ENCODE measurements around the gene LYST.
"Not testable (repeated sequence)": the region's sequence is repeated elsewhere in the genome, so short reads cannot be mapped to it uniquely, and the experiment has no call there.

The LYST gene

GRCh38 chr1:235820061-235820460, 46.6 kb downstream of the LYST start:
- TF ChIP-seq JUND (IDR thresholded peaks at IDR 0.05; ENCODE audit: low read depth): no peak
- DNase-seq (ENCODE audit: low read depth in 1 of 2, low spot score in 1 of 2): no peak
- in situ Hi-C loops (cut with HindIII; ENCODE audit: low pct_unique_long_range_greater_than_20kb, low sequenced_read_pairs): no loop called here

DNA sequence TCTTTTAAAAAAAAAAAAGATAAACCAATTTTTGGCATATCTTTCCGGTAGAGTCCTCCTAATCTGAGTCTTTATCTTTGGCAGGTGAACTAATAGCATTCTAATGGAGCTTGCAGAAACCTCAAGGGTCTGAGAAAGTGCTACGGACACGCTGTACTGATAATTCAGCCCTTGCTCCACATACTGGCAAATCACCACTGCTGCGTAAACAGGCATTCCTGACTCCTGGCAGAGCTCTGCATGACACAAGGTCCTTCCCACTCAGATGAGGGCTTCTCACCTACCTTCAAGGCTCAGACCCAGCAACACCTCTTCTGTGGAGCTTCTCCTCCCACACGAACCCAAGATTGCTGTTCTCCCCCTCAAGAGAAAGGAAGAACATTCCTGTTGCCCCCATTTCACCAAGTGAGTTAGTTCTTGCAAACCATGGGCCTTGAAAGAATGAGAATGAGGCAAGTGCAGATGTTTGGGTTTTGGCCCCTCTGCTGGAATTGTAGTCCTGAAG, 48.0 kb downstream of the LYST start:
- in situ Hi-C loops (cut with HindIII; ENCODE audit: low pct_unique_long_range_greater_than_20kb, low sequenced_read_pairs): no loop called here
- no peak for TF ChIP-seq JUND (IDR thresholded peaks at IDR 0.05; ENCODE audit: low read depth)
- DNase-seq (ENCODE audit: low read depth in 1 of 2, low spot score in 1 of 2): no peak

DNA sequence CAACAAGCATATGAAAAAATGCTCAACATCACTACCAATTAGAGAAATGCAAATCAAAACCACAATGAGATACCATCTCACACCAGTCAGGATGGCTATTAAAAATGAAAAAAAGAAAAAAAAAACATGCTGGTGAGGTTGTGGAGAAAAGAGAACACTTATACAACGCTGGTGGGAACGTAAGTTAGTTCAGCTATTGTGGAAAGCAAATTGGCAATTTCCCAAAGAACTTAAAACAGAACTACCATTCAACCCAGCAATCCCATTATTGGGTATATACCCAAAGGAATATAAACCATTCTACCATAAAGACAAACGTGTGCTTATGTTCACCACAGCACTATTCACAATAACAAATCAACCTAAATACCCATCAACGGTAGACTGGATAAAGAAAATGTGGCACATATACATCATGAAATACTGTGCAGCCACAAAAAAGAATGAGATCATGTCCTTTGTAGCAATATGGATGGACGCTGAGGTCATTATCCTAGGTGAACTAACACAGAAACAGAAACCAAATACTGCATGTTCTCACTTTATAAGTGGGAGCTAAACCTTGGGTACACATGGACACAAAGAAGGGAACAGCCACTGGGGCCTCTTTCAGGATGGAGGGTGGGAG, 49.5 kb downstream of the LYST start:
- in situ Hi-C loops (cut with HindIII; ENCODE audit: low pct_unique_long_range_greater_than_20kb, low sequenced_read_pairs): no loop called here
- no peak for TF ChIP-seq JUND (IDR thresholded peaks at IDR 0.05; ENCODE audit: low read depth)
- no peak for DNase-seq (ENCODE audit: low read depth in 1 of 2, low spot score in 1 of 2)

GRCh38 chr1:235809688-235810397, 56.9 kb downstream of the LYST start:
- in situ Hi-C loops (cut with HindIII; ENCODE audit: low pct_unique_long_range_greater_than_20kb, low sequenced_read_pairs): no loop called here
- no peak for DNase-seq (ENCODE audit: low read depth in 1 of 2, low spot score in 1 of 2)
- TF ChIP-seq JUND (IDR thresholded peaks at IDR 0.05; ENCODE audit: low read depth): no peak

GRCh38 chr1:235808223-235808622, 58.5 kb downstream of the LYST start:
- no peak for DNase-seq (ENCODE audit: low read depth in 1 of 2, low spot score in 1 of 2)
- in situ Hi-C loops (cut with HindIII; ENCODE audit: low pct_unique_long_range_greater_than_20kb, low sequenced_read_pairs): no loop called here
- no peak for TF ChIP-seq JUND (IDR thresholded peaks at IDR 0.05; ENCODE audit: low read depth)

DNA sequence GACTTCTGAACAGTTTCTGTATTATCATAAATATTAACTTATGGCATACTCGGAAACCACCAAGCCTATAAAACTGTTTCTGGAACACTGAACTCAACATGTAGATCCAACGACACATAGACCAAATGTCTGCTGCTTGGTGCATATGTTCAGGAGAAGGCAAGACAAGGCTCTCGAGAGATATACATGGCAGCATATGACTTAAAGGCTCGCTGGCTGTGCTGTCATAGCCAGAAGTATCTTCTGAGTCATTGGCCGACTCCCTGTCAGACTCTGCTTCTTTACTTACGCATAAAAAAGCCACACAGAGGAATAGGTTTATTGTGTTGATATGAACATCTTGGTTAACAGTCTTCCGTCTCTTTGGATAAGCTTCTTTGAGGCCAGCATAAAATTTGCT, 60.6 kb downstream of the LYST start:
- DNase-seq (ENCODE audit: low read depth in 1 of 2, low spot score in 1 of 2): no peak
- no peak for TF ChIP-seq JUND (IDR thresholded peaks at IDR 0.05; ENCODE audit: low read depth)
- in situ Hi-C loops (cut with HindIII; ENCODE audit: low pct_unique_long_range_greater_than_20kb, low sequenced_read_pairs): no loop called here

DNA sequence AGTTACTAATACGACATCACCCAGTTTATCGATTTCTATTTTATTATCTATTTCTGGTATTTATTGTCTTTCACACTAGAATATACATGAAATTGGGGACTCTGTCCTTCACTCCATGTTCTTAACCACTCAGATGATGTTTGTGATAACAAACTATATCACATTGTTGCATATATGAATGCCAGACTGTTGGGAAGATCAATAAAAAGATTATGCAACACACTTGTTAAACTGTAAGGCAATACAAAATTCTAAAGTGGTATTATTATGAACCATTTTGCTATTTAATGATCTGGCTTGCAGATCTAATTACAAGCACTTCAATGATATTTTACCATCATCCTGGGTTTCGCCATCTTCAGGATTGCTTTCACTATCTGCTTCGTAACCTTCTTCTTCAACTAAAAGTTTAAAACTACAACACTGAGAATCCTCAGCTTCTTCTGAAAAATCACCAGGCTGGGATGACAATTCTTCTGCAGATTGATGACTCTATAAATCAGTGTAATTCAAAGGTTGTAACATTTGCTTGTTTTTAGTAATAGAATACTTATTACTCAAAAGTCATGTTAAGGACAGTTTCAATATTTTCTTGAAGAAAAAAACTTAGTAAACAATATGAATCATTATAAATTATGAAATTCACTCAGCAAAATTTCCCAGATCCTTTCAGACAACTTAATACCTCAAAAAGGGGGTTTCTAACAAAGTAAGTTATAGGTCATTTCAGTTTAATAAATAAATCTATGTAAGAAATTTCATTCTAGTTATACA, 63.9 kb downstream of the LYST start:
- in situ Hi-C loops (cut with HindIII; ENCODE audit: low pct_unique_long_range_greater_than_20kb, low sequenced_read_pairs): no loop called here
- no peak for TF ChIP-seq JUND (IDR thresholded peaks at IDR 0.05; ENCODE audit: low read depth)
- no peak for DNase-seq (ENCODE audit: low read depth in 1 of 2, low spot score in 1 of 2)

DNA sequence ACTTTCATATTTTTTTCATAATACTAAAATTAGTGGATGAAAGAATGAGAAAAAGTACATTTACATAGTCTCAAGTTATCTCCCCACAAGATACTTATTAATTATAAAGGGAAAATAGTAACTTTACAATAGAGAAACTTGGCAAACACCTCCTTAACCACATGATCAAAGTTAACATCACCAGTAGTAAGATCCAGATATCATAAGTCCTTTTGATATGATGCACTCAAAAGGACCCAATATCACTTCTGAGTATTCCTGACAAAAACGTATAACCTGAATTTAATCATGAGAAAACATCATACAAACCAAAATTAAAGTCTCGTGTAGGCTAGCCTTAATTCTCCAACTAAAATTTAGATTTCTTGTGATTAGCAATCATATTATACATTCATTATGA, 67.4 kb downstream of the LYST start:
- TF ChIP-seq JUND (IDR thresholded peaks at IDR 0.05; ENCODE audit: low read depth): no peak
- in situ Hi-C loops (cut with HindIII; ENCODE audit: low pct_unique_long_range_greater_than_20kb, low sequenced_read_pairs): no loop called here
- DNase-seq (ENCODE audit: low read depth in 1 of 2, low spot score in 1 of 2): no peak

DNA sequence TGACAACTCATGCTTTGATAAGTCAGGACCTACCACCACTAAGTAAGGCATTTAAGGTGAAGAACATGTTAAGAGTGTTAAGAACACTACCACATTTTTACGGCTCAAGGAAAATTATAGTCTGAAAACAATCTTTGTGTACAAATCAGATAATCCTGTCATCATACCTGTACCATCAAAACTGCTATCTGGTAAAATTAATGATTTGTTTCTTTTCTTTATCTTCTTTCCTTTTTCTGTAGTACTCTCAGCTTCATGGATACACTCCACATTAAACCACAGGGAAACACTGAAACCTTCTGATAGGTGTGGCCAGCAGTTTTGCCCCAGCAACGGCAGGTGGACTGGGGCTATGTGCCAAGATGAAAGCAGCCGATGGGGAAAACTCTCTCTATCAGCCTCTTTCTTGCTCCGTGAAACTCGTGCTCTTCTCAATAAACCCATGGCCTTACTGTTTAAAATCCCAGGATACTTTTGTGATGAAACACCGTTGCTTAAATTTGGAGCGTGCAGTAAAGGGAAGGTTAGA, 75.1 kb downstream of the LYST start:
- no peak for DNase-seq (ENCODE audit: low read depth in 1 of 2, low spot score in 1 of 2)
- TF ChIP-seq JUND (IDR thresholded peaks at IDR 0.05; ENCODE audit: low read depth): no peak
- in situ Hi-C loops (cut with HindIII; ENCODE audit: low pct_unique_long_range_greater_than_20kb, low sequenced_read_pairs): no loop called here

DNA sequence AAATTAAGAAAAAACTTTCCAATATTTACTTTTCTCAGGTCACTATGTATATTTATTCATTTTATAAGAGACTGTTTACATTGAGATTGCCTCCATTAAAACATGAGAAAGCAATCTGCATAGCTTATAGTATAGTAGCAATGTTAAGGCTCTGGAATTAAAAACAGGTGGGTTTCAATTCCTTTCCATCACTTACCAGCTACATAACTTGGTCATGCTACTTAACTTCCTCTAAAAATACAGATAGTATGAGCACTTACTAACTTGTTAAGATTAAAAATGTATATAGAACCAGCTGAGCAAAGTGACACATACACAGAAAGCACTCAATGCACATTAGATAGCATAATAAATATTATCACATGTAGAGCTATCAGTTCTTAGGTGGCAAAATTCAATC, 76.6 kb downstream of the LYST start:
- in situ Hi-C loops (cut with HindIII; ENCODE audit: low pct_unique_long_range_greater_than_20kb, low sequenced_read_pairs): no loop called here
- no peak for DNase-seq (ENCODE audit: low read depth in 1 of 2, low spot score in 1 of 2)
- no peak for TF ChIP-seq JUND (IDR thresholded peaks at IDR 0.05; ENCODE audit: low read depth)

DNA sequence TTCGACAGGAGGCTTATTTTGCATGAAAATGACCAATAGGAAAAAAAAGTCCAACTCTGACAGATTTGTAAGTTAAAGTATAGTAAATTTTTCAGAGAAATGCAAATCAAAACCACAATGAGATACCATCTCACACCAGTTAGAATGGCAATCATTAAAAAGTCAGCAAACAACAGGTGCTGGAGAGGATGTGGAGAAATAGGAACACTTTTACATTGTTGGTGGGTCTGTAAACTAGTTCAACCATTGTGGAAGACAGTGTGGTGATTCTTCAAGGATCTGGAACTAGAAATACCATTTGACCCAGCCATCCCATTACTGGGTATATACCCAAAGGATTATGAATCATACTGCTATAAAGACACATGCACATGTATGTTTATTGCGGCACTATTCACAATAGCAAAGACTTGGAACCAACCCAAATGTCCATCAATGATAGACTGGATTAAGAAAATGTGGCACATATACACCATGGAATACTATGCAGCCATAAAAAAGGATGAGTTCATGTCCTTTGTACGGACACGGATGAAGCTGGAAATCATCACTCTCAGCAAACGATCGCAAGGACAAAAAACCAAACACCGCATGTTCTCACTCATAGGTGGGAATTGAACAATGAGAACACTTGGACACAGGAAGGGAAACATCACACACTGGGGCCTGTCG, 80.3 kb downstream of the LYST start:
- in situ Hi-C loops (cut with HindIII; ENCODE audit: low pct_unique_long_range_greater_than_20kb, low sequenced_read_pairs): not testable (repeated sequence)

GRCh38 chr1:235784950-235785349, 81.8 kb downstream of the LYST start:
- TF ChIP-seq JUND (IDR thresholded peaks at IDR 0.05; ENCODE audit: low read depth): no peak
- in situ Hi-C loops (cut with HindIII; ENCODE audit: low pct_unique_long_range_greater_than_20kb, low sequenced_read_pairs): no loop called here
- DNase-seq (ENCODE audit: low read depth in 1 of 2, low spot score in 1 of 2): no peak

More for the DNA sequence above, 80.3 kb downstream of the LYST start:
- not testable (repeated sequence) for DNase-seq (ENCODE audit: low read depth in 1 of 2, low spot score in 1 of 2)

All from T47D (cell line).